CD4-positive, alpha-beta T cell treated with Interleukin-6 at 100 ng/mL for 8 hours (primary cell): ENCODE data around the gene IGFBP4.
"Not testable (repeated sequence)": the region's sequence is repeated elsewhere in the genome, so short reads cannot be mapped to it uniquely, and the experiment has no call there.

ENCODE experiments used
- DNase-seq: peaks from one replicate; pipeline ENCODE4 v3.0.0-alpha.2; 2020; ENCODE audit warnings: mixed read lengths, low spot score

Gene IGFBP4

DNA sequence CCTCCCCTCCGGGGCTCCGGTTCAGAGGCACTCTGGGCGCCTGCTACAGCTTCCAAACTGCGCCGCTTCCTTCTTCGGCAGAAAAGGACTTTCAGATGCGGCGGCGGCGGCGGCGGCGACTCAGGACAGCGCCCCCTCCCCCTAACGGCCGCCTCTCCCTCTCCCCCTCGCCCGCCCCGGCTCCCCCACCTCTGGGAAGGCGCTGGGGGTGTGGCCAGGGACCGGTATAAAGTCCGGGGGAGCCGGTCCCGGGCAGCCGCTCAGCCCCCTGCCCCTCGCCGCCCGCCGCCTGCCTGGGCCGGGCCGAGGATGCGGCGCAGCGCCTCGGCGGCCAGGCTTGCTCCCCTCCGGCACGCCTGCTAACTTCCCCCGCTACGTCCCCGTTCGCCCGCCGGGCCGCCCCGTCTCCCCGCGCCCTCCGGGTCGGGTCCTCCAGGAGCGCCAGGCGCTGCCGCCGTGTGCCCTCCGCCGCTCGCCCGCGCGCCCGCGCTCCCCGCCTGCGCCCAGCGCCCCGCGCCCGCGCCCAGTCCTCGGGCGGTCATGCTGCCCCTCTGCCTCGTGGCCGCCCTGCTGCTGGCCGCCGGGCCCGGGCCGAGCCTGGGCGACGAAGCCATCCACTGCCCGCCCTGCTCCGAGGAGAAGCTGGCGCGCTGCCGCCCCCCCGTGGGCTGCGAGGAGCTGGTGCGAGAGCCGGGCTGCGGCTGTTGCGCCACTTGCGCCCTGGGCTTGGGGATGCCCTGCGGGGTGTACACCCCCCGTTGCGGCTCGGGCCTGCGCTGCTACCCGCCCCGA, at the start of gene IGFBP4:
Gene IGFBP4, plus strand, starts transcription at position 255 of the 792 bp plus-strand sequence. Its CDS starts 286 bp downstream, at position 541.
- peak; percentile 66 for DNase-seq

DNA sequence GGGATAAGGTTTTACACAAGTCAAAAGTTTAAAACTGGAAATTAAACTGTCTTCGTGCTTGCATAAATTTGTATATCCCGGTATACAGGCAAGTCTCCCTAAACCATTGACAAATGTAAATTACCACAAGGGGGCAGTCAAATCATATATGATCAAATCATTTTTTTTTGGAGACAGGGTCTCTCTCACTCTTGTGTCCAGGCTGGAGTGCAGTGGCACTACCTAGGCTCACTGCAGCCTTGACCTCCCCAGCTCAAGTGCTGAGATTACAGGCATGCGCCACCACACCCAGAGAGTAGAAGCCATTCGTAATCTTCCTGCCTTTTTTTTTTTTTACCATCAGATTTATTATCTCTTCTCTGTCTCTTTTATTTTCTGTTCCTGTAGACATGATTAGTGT, 44.1 kb upstream of the IGFBP4 start:
- DNase-seq, result peak; percentile 62

DNA sequence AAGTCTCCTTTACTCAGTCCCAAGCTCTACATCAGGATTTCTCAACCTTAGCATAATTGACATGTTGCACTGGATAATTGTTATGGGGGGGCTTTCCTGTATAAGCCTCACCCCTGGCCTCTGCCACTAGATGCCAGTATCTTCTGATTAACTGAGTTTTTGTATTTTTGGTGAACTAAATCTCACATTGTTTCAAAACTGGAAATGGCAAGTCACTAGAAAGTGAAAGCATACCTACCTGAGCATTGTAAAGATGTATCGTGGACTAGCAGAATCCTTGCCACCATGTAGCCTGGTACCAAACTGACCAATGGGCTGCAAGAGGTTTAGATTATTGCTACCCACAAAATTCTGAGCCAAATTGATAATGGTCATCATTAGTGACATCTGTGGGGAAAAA, 40.6 kb upstream of the IGFBP4 start:
- peak; percentile 3 for DNase-seq

DNA sequence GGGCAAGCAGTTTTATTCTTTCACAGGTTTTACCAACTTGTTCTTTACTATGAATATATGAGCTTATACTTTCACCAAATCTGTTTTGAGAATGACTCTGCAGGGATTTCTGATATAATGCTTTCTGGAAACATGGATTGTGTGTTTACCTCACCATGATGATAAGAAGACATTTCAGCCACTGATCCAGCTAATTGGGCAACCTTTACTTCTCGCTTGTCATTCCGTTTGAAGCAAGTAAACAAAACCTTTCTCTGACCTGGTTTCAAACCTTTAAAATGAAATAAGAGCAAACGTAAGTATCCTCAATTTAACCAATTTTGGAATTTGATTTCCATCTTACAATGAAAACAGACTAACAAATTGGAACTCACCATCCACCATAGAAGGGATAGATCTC, 39.2 kb upstream of the IGFBP4 start:
- no peak for DNase-seq

DNA sequence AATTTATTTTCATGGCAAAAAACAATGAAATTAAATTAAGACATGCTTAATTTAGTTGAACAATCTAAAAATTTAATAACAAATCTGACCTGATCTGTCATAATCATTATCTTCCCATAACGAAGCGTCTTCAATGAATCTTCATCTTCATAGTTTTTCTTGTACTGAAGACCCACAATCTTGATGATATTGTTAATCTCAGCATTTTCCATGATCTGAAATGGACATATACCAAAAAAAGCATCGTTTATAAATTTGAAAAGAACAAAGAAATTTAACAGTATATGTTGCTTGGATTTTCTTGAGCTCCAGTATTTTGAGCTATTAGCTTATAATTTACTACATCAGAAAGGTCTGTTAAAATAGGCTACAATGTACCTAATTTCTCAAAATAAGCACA, 35.8 kb upstream of the IGFBP4 start:
- DNase-seq, result no peak

DNA sequence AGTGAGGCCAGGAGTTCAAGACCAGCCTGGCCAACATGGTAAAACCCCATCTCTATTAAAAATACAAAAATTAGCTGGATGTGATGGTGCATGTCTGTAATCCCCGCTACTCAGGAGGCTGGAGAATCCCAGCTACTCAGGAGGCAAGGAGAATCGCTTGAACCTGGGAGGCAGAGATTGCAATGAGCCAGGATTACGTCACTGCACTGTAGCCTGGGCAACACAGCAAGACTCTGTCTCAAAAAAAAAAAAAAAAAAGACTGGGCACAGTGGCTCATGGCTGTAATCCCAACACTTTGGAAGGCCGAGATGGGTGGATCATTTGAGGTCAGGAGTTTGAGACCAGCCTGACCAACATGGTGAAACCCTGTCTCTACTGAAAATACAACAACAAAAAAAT, 33.7 kb upstream of the IGFBP4 start:
- DNase-seq, result not testable (repeated sequence)

DNA sequence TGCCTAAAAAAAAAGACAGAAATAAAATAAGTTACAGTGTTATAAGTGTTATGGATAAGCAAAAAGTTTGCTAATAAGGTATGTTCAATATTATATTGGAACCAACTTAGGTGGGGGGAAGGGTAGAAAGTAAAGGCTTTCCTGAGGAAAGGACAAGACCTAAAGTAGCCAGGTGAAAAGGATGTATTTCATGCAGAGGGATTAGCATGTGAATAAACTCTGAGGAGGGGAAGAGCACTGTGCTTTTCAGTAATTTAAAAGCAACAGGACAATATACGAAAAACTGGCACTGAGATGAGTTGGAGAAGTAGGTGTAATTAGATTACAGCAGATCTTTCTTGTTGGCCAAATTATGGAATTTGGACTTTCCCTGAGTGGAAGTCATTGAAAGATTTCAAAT, 33.2 kb upstream of the IGFBP4 start:
- no peak for DNase-seq

DNA sequence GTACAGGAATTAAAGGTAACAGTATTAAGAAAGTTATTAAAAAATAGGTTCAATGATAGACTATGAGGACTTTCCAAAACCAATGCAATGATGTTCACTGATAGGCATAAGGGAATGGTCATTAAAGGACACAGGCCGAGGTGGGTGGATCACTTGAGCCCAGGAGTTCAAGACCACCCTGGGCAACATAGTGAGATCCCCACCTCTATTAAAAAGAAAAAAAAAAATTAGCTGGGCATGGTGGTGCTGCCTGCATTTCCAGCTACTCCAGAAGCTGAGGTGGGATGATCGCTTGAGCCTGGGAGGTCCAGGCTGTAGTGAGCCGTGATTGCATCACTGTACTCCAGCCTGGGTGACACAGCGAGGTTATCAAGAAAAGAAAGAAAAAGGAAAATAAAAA, 31.4 kb upstream of the IGFBP4 start:
- DNase-seq, result no peak

DNA sequence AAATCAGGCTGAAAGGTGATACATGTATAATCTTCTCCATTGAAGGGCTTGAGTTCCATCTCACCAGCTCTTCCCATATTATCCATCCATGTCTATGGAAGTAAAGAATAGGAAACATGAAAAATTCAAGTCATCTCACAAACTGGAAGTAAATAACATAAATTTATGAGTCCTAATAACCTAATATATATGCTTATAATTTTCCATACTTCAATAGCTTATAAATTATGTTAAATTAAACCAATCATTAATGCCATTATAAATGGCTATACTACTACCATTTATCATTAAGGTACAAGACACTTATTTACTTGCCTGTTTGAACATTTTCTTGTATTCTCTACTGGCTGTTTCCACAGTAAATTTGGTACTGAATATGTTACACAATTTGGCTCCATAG, 30.4 kb upstream of the IGFBP4 start:
- DNase-seq, result no peak

DNA sequence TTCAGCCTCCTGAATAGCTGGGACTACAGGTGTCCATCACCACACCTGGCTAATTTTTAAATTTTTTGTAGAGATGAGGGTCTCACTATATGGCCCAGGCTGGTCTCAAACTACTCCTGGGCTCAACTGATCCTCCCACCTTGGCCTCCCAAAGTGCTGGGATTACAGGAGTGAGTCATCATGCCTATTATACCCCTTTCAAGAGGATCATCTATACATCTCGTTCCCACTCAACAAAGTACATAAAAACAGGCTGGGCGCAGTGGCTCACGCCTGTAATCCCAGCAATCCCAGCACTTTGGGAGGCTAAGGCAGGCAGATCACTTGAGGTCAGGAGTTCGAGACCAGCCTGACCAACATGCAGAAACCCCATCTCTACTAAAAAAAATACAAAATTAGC, 28.9 kb upstream of the IGFBP4 start:
- DNase-seq, result not testable (repeated sequence)

DNA sequence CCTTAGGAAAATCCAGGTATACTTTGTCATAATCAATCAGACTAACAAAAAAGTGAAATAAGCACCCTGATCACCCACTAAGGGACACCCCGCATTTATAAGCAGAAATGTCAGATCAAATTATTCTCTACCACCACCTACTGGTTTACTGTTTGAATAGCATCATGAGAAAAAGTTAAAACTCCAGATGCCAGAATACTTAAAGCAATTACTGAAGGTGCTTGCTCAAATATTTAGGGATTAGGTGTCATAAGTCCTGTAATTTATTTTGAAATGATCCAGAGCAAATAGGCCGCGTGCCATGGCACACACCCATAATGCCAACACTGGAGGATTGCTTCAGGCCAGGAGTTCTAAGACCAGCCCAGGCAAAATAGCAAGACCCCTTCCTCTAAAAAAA, 27.9 kb upstream of the IGFBP4 start:
- peak; percentile 34 for DNase-seq

DNA sequence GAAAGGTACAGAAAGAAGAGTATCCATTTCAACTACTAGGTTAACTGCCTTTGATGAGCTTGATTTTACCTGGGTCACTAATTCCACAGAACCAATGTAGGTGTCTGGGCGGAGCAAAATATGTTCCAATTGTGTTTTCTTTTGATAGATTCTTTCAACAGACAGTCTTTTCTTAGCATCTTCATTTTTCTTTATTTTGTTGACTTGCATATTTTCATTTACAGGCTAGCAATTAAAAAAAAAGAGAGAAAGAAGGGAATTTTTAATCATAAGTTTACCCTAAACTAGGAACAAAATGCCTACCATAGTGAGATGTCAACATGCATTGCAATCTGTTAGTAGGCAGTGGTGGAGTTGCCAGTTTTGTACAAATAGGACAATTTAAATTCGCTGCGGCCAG, 26.6 kb upstream of the IGFBP4 start:
- no peak for DNase-seq

DNA sequence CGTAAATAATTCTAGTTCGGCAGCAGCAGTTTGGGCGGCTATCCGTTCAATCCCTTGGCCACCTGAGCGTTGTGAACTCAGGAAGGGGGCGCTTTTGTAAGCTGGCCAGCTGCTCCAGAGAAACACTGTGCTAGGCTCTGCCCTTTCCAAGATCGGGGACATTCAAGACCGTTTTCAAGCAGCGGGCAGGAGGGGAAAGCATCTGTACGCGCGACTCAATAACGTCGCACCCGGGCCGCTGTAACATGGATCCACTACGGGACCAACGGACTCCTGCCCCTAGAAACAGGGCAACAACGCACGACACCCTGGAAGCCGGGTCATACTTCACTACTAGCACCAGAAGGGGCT, 26.0 kb upstream of the IGFBP4 start:
- no peak for DNase-seq

DNA sequence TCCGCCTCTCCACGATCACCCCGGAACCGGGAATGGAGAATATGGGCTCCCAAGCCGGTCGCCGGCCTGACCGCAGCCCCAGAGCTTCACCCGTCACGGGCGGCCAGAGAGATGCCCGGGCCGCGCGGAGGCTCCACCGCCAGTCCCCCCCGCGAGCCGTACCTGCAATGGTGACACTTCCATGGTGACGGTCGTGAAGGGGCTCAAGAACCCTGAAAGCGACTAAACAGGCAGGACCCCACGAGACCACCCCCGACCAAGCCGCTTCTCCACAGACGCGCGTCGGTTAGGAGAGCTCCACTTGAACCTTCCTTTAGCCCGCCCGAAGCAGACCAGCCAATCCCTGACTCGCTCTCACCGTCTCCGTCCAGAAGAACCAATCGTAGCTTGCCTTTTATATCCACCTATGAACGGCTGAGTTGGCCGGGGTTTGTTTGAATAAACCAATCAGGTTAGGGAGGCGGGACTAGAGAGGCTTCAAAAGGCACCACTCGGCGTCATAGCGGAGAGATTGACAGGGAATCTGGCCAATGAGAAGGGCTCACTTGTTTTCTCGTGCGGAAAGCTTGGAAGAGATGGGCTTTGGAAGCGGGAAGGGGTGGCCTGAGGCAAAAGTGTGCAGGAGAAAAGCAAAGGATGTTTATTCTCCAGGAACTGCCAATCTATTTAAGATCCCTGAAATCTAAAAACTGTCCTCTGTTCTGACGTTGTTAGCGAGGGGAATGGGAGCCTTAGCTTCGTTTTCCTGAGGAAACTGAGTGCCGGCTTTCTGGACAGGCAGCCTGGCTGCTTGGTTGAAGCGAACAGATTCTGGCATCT, 25.4 kb upstream of the IGFBP4 start, which contains the start of gene TOP2A:
Gene TOP2A, minus strand, starts transcription at position 288 of the 819 bp plus-strand sequence. Its CDS starts 105 bp downstream, at position 183.
- peak; percentile 98 for DNase-seq

DNA sequence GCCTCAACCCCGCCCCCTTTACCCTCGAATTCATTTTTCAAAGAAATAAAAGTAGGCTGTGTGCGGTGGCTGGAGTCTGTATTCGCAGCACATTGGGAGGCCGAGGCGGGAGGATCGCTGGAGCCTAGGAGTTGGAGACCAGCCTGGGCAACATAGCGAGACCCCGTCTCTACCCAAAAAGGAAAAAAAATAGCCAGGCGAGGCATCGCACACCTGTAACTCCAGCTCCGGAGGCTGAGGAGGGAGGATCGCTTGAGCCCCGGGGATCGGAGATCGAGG, 24.9 kb upstream of the IGFBP4 start:
- no peak for DNase-seq

DNA sequence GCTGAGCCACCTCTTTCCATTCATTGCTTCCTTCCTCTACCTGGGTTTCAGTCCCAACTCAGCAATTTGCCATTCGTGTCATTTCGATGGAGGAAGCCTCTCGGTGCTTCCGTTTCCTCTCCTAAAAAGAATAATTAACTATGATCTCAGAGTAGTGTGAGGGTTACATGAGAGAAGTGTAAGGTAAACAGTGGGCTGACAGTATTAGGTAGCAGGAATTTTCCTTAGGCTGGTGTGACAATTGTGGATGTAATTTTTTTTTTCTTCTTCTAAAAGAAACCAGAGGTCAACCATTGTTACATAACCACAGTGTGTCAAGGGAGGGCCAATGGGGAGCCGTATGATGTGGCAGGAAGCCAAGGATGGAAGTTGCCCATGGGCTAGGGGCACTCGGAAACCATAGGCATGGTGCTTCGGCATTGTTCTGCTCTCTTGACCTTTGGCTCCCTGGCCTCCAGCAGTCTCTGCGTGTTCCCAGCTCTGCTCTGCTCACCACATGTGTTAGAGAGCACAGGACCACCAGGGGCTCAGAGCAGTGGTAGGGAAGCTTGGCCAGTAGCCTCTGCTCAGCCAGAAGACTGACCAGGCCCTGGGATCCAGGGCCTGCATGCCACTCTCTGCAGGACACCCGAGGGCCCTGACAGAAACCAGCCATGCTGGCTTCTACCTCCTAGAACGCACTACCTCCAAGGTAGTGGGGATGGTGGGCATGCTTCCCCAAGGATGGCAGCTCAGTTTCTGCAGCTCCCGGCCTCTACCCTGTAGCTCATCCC, 23.5 kb upstream of the IGFBP4 start:
- DNase-seq, result no peak

DNA sequence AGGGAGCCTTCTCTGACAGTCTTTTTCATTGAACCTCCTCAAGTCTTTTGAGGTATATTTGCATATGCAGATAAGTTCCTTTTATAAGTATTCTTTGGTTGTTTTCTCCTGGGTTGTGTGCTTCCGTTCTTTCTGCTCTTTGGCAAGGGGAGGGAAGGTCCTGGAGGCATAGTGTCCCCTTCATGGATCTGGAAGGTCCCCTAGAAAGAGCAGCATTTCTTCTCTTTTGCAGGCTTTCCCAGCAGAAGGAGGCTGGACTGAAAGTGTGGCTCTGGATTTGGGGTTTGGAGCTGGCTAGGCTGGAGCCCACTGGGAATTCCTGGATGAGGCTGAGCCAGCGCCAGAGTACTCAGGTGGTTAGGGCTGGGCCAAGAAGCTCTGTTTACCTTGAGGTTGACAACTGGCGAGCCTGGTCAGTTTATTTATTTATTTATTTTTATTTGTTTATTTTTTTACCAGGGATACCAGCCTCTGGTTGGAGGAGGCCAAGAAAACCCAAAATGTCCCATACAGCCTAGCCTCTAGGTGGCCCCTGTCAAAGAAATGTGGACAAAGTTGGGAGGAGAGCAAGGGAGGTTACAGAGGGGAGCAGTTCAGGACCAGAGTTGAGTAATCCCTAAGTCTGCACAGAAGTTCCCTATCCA, 20.1 kb upstream of the IGFBP4 start:
- DNase-seq, result no peak

DNA sequence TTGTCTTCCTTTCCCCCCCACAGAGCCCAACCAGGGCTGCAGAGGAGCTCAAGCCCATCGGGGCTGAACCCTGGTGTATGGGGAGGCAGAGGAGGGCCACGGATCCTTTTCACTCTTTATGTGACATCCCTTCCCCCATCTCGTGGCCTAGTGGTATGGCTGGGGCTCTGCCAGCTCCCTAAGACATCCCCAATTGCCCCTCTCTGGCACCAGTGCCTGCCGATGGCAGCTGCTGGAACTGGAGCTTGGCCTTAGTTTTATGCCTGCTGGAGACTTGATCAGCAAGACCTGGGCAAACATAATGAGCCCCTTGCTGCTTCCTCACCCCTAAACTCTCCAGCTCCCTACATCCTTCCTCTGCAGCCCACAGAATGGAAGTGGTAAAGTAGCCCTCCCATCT, 17.5 kb upstream of the IGFBP4 start:
- no peak for DNase-seq

DNA sequence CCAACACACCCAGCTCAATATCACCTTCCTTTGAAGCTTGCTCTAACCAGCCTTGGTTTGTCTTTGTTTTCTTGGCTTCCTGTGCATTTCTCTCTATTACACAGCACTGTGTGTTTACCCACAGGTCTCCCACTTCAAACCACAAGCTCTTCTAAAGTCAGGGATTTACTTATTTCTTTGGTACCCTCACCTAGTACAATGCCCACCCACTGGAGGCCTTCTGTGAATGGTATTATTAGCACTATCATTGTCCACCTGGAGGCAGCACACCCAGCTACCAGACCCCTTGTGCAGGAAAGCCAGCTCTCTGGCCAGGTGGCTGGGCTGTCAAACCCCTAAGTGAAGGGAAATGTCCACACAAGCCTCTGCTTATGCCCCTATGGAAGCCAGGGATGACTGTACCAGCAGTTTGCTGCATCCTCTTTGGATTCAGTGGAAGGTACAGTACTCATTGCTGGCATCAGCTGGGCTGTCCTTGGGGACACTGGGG, 16.2 kb upstream of the IGFBP4 start:
- peak; percentile 35 for DNase-seq

DNA sequence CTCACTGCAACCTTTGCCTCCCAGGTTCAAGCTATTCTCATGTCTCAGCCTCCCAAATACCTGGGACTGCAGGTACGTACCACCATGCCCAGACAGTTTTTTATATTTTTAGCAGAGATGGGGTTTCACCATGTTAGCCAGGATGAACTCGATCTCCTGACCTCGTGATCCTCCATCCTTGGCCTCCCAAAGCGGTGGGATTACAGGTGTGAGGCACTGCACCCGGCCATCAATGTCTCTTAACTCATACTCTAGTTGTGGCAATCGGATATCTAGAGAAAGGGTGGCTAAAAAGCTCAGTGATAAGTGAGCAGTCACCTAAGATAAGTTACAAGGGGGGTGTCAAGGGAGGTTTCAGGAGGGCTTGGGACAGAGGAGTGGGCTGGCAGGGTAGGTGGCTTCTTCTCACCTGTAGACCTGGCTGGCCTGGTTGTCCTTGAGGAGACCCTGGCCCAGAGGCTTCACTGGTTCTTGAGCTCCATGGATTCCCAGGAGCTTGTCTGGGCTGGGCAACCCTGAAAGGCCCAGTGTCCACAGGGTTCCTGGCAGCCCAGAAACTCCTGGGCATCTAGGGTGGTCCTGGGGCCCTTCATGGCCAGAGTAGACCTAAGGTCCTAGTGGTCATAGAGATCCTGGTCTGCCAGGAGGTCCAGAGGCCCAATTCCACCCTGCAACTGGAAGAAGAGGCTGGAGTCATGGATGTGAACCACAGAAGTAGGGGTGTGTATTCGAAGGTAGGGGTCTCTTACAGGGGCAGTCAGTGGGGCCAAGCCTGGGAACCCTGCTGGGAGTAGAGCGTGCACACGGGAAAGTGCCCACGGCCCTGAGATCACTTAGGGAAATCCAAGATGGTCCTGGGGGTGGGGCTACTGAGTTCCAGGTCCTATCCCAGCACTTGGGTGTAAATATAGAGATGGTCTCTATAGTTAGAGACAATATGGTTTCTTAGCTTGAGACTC, 12.7 kb upstream of the IGFBP4 start:
- no peak for DNase-seq

DNA sequence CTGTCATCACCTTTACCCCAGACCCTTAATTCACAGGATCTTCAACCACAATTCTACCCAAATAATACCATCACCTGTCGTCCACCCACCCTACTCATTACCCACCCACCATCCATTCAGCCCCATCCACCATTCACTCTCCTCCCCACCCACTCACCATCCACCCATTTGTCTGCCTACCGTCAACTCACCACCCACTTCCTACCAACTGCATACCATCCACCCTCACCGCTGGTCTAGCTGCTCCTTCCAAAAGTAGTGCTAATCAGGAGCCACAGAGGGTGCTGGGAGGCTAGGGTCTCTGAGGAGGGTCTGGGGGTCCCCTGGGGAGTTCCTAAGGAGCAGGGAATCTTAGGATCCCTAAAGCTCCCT, 12.0 kb upstream of the IGFBP4 start:
- DNase-seq, result no peak
